OCI-LY3 (cell line): ENCODE measurements around the gene RNF34.

Experiments used
- EZH2phosphoT487 ChIP-seq: fragments of 200-600 bp; shearing (Covaris generic); IDR thresholded peaks from 2 replicates; pipeline ENCODE4 v1.6.1; 2018; ENCODE audit warnings: antibody characterized with exemption, mixed run types, low read depth
- TF ChIP-seq, protein P1 (sequence below): fragments of 200-600, 300-600 bp; sonication (generic); IDR thresholded peaks from 2 replicates; pipeline ENCODE4 v1.5.1; 2014; ENCODE audit warnings: antibody characterized with exemption, low read length, low read depth

DNA sequence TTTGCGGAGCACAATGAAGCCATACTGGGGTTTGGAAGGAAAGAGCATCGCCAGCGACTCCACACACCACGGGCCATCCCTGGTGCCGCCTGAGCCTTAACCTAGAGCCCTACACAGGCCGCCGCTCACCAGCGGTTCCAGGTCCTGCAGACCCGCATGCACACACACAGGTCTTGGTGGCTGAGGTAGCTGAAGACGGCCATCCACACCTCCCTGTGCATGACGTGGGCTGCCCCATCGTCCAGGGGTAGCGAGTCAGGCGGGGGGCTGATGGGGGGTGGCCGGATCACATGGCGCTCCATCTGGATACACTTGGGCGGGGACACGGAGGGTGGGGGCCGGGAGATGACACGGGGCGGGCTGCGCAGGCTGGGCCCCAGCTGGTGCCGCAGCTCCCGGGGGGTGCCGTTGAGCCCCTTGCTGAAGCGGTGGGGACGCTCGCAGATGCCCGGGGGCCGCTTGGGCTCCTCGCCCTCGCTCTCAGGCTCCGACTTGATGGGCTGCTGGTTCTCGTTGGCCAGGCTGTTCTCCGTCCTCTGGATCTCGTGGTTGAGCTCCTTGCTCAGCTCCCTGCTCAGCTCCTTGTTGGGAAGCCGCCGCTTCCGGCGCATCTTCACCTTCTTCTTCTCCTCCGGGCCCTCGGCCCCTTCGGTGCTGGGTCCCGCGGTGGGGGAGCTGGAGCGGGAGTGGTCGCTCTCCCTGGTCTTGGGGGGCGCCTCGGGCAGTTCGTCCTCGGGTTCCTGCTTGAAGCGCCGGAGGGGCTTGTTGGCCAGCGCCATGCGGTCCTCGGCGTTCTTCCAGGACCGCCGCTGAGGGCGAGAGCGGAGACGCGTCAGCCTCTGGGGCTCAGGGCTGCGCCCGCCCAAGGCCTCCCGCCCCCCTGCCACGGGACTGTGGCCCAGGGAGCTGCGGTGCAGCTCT is 42.4 kb downstream of the RNF34 start:
- TF ChIP-seq, protein P1, sequence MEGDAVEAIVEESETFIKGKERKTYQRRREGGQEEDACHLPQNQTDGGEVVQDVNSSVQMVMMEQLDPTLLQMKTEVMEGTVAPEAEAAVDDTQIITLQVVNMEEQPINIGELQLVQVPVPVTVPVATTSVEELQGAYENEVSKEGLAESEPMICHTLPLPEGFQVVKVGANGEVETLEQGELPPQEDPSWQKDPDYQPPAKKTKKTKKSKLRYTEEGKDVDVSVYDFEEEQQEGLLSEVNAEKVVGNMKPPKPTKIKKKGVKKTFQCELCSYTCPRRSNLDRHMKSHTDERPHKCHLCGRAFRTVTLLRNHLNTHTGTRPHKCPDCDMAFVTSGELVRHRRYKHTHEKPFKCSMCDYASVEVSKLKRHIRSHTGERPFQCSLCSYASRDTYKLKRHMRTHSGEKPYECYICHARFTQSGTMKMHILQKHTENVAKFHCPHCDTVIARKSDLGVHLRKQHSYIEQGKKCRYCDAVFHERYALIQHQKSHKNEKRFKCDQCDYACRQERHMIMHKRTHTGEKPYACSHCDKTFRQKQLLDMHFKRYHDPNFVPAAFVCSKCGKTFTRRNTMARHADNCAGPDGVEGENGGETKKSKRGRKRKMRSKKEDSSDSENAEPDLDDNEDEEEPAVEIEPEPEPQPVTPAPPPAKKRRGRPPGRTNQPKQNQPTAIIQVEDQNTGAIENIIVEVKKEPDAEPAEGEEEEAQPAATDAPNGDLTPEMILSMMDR = no peak
- TF ChIP-seq EZH2phosphoT487 = no peak
